HG03025 (cell line): ENCODE results near the gene HPSE2.
"Not testable (repeated sequence)": the region's sequence is repeated elsewhere in the genome, so short reads cannot be mapped to it uniquely, and the experiment has no call there.

Experiments used
- ATAC-seq: cut with Tn5 transposase; IDR thresholded peaks from one replicate; pipeline ENCODE4 v1.9.1; 2021; ENCODE audit warnings: mild to moderate bottlenecking, moderate library complexity; ENCODE audit not compliant: unreplicated experiment, low FRiP score

The HPSE2 gene

GRCh38 chr10:98586096-98586495, 649.6 kb downstream of the HPSE2 start:
- no peak for ATAC-seq

- ATAC-seq, result no peak
Observed at GRCh38 chr10:98582363-98582762, 653.3 kb downstream of the HPSE2 start.

GRCh38 chr10:98577578-98577977, 658.1 kb downstream of the HPSE2 start:
- ATAC-seq, result no peak

- no peak for ATAC-seq
Observed at GRCh38 chr10:98577168-98577567, 658.5 kb downstream of the HPSE2 start.

- ATAC-seq, result no peak
Observed at GRCh38 chr10:98576096-98576495, 659.6 kb downstream of the HPSE2 start.

GRCh38 chr10:98572594-98572993, 663.1 kb downstream of the HPSE2 start:
- ATAC-seq, result no peak

- no peak for ATAC-seq
Observed at GRCh38 chr10:98570834-98571233, 664.8 kb downstream of the HPSE2 start.

GRCh38 chr10:98569853-98570252, 665.8 kb downstream of the HPSE2 start:
- ATAC-seq, result no peak

GRCh38 chr10:98568551-98568950, 667.1 kb downstream of the HPSE2 start:
- ATAC-seq, result no peak

- no peak for ATAC-seq
Observed at GRCh38 chr10:98567391-98568133, 668.1 kb downstream of the HPSE2 start.

GRCh38 chr10:98563811-98564210, 671.8 kb downstream of the HPSE2 start:
- ATAC-seq, result no peak

GRCh38 chr10:98560565-98560964, 675.1 kb downstream of the HPSE2 start:
- no peak for ATAC-seq

GRCh38 chr10:98556061-98556460, 679.6 kb downstream of the HPSE2 start:
- ATAC-seq, result no peak

- no peak for ATAC-seq
Observed at GRCh38 chr10:98555021-98555619, 680.5 kb downstream of the HPSE2 start.

GRCh38 chr10:98541561-98541960, 694.1 kb downstream of the HPSE2 start:
- ATAC-seq, result not testable (repeated sequence)

GRCh38 chr10:98539578-98539977, 696.1 kb downstream of the HPSE2 start:
- no peak for ATAC-seq

- ATAC-seq, result no peak
Observed at GRCh38 chr10:98538472-98538871, 697.2 kb downstream of the HPSE2 start.

GRCh38 chr10:98536551-98536950, 699.1 kb downstream of the HPSE2 start:
- no peak for ATAC-seq

GRCh38 chr10:98533746-98534445, 701.8 kb downstream of the HPSE2 start:
- ATAC-seq, result no peak

- ATAC-seq, result no peak
Observed at GRCh38 chr10:98533241-98533640, 702.4 kb downstream of the HPSE2 start.

- ATAC-seq, result no peak
Observed at GRCh38 chr10:98528805-98529183, 706.9 kb downstream of the HPSE2 start.
